Endothelial cell of umbilical vein (primary cell): Measurements from ENCODE around the gene TCHHL1. TPM values are rescaled to one million over a fixed set of nuclear protein-coding genes. Genes with fewer than 3 reads are reported as not detected.
A peak's percentile ranks its signal among the peaks of the same experiment; 100 is the strongest.

ENCODE experiments used
- BruUV-seq: library from RNA; stranded (reverse); fragments of 400-500 nt; replicated peaks from 2 replicates; lab custom pipeline; 2021; lab: Mats Ljungman, UMichigan
- CTCF ChIA-PET: fragments of 300-600, 350-600 bp; sonication (Branson Sonifier 250); formaldehyde crosslinking; loops from one replicate; lab custom pipeline; 2021; ENCODE audit warnings: antibody characterized with exemption, inconsistent platforms; lab: Charles Lee
- POLR2A ChIA-PET: fragments of 300-600, 350-600 bp; sonication (Branson Sonifier 250); formaldehyde crosslinking; loops from one replicate; lab custom pipeline; 2021; ENCODE audit warnings: antibody characterized with exemption, inconsistent platforms; lab: Charles Lee
- DNase-seq: peaks from one replicate; pipeline ENCODE4 v3.0.0-alpha.2; 2011; ENCODE audit warnings: low read depth, low spot score
- FAIRE-seq: peaks from 2 replicates; lab custom pipeline; 2011; peaks lifted over from hg19 to GRCh38; lab: Jason Lieb, UNC
- H2AFZ ChIP-seq: 2 replicates; pipeline ENCODE4 v1.6.0; 2012; ENCODE audit warnings: low read depth, low read length, control low read depth, inconsistent platforms
- H3K27ac ChIP-seq: 2 replicates; pipeline ENCODE4 v1.5.1; 2011; ENCODE audit warnings: low read depth, mild to moderate bottlenecking, control low read depth, low read length, moderate library complexity; ENCODE audit not compliant: insufficient read depth
- H3K27me3 ChIP-seq, 2 experiments: 2 replicates each; pipeline versions ENCODE4 v1.6.0 to v1.6.1; 2011; ENCODE audit warnings: low read length in 2 of 2, mixed read lengths in 1 of 2; ENCODE audit not compliant: control insufficient read depth in 2 of 2, insufficient read depth in 2 of 2
- H3K36me3 ChIP-seq, 2 experiments: 2 replicates in 1 of 2; 3 replicates in 1 of 2; pipeline ENCODE4 v1.5.1; 2011; ENCODE audit warnings: low read length in 2 of 2, mild to moderate bottlenecking in 1 of 2, moderate library complexity in 1 of 2; ENCODE audit not compliant: control insufficient read depth in 2 of 2, insufficient read depth in 2 of 2; ENCODE audit errors: extremely low read depth in 1 of 2
- H3K4me1 ChIP-seq: 3 replicates; pipeline ENCODE4 v1.5.1; 2011; ENCODE audit warnings: mild to moderate bottlenecking, low read length; ENCODE audit not compliant: control insufficient read depth, insufficient read depth; ENCODE audit errors: extremely low read depth
- H3K4me2 ChIP-seq: 2 replicates; pipeline ENCODE4 v1.6.1; 2011; ENCODE audit warnings: low read length, control low read depth, mixed read lengths; ENCODE audit not compliant: insufficient read depth
- H3K4me3 ChIP-seq, 3 experiments: fragments of 200-600 bp in 1 of 3; sonication (generic), shearing (Covaris generic) in 1 of 3; replicated peaks in 1 of 3; 2 replicates each; pipeline ENCODE4 v1.5.1; 2011 to 2016; ENCODE audit warnings: control low read depth in 3 of 3, low read length in 3 of 3, mild to moderate bottlenecking in 2 of 3, inconsistent platforms in 1 of 3, low read depth in 1 of 3, moderate library complexity in 1 of 3; ENCODE audit not compliant: insufficient read depth in 1 of 3
- H3K79me2 ChIP-seq: 2 replicates; pipeline ENCODE4 v1.6.0; 2012; ENCODE audit warnings: low read length, inconsistent platforms; ENCODE audit not compliant: control insufficient read depth, insufficient read depth
- H3K9ac ChIP-seq: replicated peaks from 2 replicates; pipeline ENCODE3; 2011; ENCODE audit warnings: low read length, control low read depth; ENCODE audit not compliant: insufficient read depth; ENCODE audit errors: extremely low read depth
- H3K9me1 ChIP-seq: replicated peaks from 3 replicates; pipeline ENCODE4 v1.6.0; 2011; ENCODE audit warnings: mild to moderate bottlenecking, low read length; ENCODE audit not compliant: control insufficient read depth, insufficient read depth; ENCODE audit errors: extremely low read depth
- H3K9me3 ChIP-seq: replicated peaks from 2 replicates; pipeline ENCODE4 v1.5.1; 2012; ENCODE audit warnings: low read length, inconsistent platforms; ENCODE audit not compliant: control insufficient read depth, insufficient read depth
- H4K20me1 ChIP-seq: replicated peaks from 2 replicates; pipeline ENCODE3; 2011; ENCODE audit warnings: mild to moderate bottlenecking, low read length; ENCODE audit not compliant: control insufficient read depth, insufficient read depth; ENCODE audit errors: extremely low read depth
- EZH2 ChIP-seq: IDR thresholded peaks from 2 replicates; pipeline ENCODE4 v1.6.1; 2012; ENCODE audit warnings: borderline replicate concordance, low read depth, mild to moderate bottlenecking, moderate library complexity, low read length, inconsistent platforms; ENCODE audit not compliant: severe bottlenecking
- FOS ChIP-seq: IDR thresholded peaks from 2 replicates; pipeline ENCODE4 v1.6.1; 2011; ENCODE audit warnings: mild to moderate bottlenecking, low read length, moderate library complexity, borderline replicate concordance; ENCODE audit not compliant: insufficient read depth
- GATA2 ChIP-seq: IDR thresholded peaks from 2 replicates; pipeline ENCODE4 v1.7.0; 2011; ENCODE audit warnings: low read depth, mild to moderate bottlenecking, moderate library complexity, mixed read lengths, low read length; ENCODE audit not compliant: insufficient read length, insufficient read depth
- JUN ChIP-seq: IDR thresholded peaks from 2 replicates; pipeline ENCODE4 v1.6.1; 2011; ENCODE audit warnings: borderline replicate concordance, low read depth; ENCODE audit not compliant: insufficient read length, insufficient read depth
- MYC ChIP-seq: IDR thresholded peaks from one replicate; pipeline ENCODE4 v1.6.1; 2011; ENCODE audit warnings: mild to moderate bottlenecking, low read depth, low read length
- POLR2A ChIP-seq: IDR thresholded peaks from 2 replicates; pipeline ENCODE4 v1.6.1; 2012; ENCODE audit warnings: low read depth, mild to moderate bottlenecking, control low read depth, low read length
- POLR2AphosphoS5 ChIP-seq: IDR thresholded peaks from 2 replicates; pipeline ENCODE4 v1.6.1; 2012; ENCODE audit warnings: low read depth, mild to moderate bottlenecking, control low read depth, low read length, moderate library complexity; ENCODE audit not compliant: insufficient read depth
- dilution Hi-C: fragments of 300-500 bp; cut with MboI; formaldehyde crosslinking; loops from one replicate; pipeline ENCODE4 v1.15.0; 2019; ENCODE audit warnings: low sequenced_read_pairs; ENCODE audit not compliant: extremely low pct_ligation_motif_present
- intact Hi-C: fragments of 100-400 bp; cut with micrococcal nuclease; formaldehyde crosslinking; loops from one replicate; pipeline ENCODE4 v1.10.0; 2022
- polyA plus RNA-seq, 4 experiments: library from polyadenylated mRNA; depleted of rRNA in 3 of 4; stranded (reverse) in 3 of 4; unstranded in 1 of 4; fragments of >200 nt; gene quantifications; 2 replicates each; pipeline versions ENCODE4 v1.2.1 to v1.2.3, GENCODE V29; 2011 to 2012; ENCODE audit warnings: missing spikeins in 1 of 4
- total RNA-seq: library from RNA; stranded (reverse); gene quantifications from 2 replicates; pipeline ENCODE4 v1.2.3, GENCODE V29; 2021
- TF ChIP-seq, protein P1 (sequence below), 2 donors: IDR thresholded peaks; 1 replicate in 1 of 2; 2 replicates in 1 of 2; pipeline ENCODE4 v1.5.1; 2011; ENCODE audit warnings: low read length in 2 of 2, mild to moderate bottlenecking in 2 of 2, moderate library complexity in 2 of 2, control low read depth in 1 of 2, inconsistent platforms in 1 of 2, low read depth in 1 of 2; ENCODE audit not compliant: insufficient read depth in 1 of 2; ENCODE audit errors: extremely low read depth in 1 of 2
- TF ChIP-seq, protein P2 (sequence below): IDR thresholded peaks from 2 replicates; pipeline ENCODE4 v1.6.1; 2011; ENCODE audit not compliant: insufficient read depth, insufficient read length

TCHHL1 gene
- total and polyA plus RNA-seq, 2 donors (not counting 3 experiments of a cell fraction or from before 2014, with no cell fraction given) = not detected

DNA sequence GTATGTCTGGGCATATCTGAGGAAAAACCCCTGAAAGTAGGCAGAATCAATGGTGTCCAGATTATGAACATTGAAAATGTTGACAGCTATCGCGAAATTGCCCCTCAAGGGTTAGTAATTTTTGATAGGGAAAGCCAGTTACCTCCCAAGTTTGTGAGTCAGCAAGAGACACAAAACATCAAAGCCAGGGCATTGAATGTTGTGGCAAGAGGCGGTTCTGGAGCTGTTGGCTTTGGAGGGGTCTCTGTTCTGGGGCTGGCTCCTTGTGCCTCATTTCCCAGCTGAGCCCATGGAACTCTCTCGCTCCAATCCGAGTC is 41.5 kb downstream of the TCHHL1 start:
- H3K4me3 ChIP-seq = no peak overlapping the region
- DNase-seq (no peak), FAIRE-seq (no peak)
- H3K27ac ChIP-seq = peak overlapping the region; percentile 25
- ChIA-PET CTCF (interaction anchor here (1.0 to 2.0 kb wide), 4 partner anchors 11 to 411 kb away, joined by 4 to 8 read pairs (median 6); partner anchors contain the start of gene S100A11), POLR2A (no interaction called here)
- no peaks in the 10 kb centered on the region for H4K20me1 ChIP-seq
- intact Hi-C loops = no loop called here
- peaks cover 12 to 30% of the 10 kb centered on the region in 2 experiments for H3K27me3 ChIP-seq
- H3K4me2 ChIP-seq = peak overlapping the region; percentile 40
- peak overlapping the region; percentile 4 for H3K9ac ChIP-seq
- dilution Hi-C loops = no loop called here
- no peaks in the 10 kb centered on the region for H3K79me2 ChIP-seq
- TF ChIP-seq POLR2AphosphoS5 (no peak), GATA2 (no peak), EZH2 (no peak), JUN (no peak), POLR2A (no peak), MYC (no peak), FOS (no peak)
- TF ChIP-seq, protein P1, sequence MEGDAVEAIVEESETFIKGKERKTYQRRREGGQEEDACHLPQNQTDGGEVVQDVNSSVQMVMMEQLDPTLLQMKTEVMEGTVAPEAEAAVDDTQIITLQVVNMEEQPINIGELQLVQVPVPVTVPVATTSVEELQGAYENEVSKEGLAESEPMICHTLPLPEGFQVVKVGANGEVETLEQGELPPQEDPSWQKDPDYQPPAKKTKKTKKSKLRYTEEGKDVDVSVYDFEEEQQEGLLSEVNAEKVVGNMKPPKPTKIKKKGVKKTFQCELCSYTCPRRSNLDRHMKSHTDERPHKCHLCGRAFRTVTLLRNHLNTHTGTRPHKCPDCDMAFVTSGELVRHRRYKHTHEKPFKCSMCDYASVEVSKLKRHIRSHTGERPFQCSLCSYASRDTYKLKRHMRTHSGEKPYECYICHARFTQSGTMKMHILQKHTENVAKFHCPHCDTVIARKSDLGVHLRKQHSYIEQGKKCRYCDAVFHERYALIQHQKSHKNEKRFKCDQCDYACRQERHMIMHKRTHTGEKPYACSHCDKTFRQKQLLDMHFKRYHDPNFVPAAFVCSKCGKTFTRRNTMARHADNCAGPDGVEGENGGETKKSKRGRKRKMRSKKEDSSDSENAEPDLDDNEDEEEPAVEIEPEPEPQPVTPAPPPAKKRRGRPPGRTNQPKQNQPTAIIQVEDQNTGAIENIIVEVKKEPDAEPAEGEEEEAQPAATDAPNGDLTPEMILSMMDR (IDR thresholded peaks at IDR 0.05; ENCODE audit: extremely low read depth in 1 of 2, insufficient read depth in 1 of 2, low read depth in 1 of 2, low read length in 2 of 2) = no peak
- TF ChIP-seq, protein P2, sequence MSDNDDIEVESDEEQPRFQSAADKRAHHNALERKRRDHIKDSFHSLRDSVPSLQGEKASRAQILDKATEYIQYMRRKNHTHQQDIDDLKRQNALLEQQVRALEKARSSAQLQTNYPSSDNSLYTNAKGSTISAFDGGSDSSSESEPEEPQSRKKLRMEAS = no peak
- BruUV-seq = no TSS peak
- peaks cover 18% of the 10 kb centered on the region for H3K4me1 ChIP-seq
- no peaks in the 10 kb centered on the region for H3K36me3 ChIP-seq
- no peaks in the 10 kb centered on the region for H3K9me3 ChIP-seq
- H2AFZ ChIP-seq = peak overlapping the region; percentile 52
- H3K9me1 ChIP-seq = no peaks in the 10 kb centered on the region
